ENCODE data around the gene ZNF470.

DNA sequence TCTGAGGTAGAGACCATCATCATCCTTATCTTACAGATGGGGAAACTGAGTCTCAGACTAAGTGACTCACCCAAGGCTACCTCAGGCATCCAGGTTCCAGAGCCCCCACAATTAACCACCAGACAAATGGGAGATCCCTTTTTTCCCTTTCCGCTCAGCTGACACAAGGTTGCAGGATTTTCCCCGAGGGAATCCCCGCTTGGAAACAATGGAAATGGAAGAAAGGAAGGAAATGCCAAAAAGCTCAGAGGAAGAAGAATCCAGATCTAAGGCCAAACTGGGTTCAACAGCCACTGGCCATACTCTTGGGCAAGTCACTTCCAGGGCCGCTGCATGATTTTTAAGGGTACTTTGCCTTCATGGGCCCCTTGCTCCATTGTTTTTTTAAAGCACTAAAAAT, 29.4 kb downstream of the ZNF470 start:
- TF ChIP-seq POLR2A (IDR thresholded peaks at IDR 0.05) = no peak
- TF ChIP-seq, protein P1, sequence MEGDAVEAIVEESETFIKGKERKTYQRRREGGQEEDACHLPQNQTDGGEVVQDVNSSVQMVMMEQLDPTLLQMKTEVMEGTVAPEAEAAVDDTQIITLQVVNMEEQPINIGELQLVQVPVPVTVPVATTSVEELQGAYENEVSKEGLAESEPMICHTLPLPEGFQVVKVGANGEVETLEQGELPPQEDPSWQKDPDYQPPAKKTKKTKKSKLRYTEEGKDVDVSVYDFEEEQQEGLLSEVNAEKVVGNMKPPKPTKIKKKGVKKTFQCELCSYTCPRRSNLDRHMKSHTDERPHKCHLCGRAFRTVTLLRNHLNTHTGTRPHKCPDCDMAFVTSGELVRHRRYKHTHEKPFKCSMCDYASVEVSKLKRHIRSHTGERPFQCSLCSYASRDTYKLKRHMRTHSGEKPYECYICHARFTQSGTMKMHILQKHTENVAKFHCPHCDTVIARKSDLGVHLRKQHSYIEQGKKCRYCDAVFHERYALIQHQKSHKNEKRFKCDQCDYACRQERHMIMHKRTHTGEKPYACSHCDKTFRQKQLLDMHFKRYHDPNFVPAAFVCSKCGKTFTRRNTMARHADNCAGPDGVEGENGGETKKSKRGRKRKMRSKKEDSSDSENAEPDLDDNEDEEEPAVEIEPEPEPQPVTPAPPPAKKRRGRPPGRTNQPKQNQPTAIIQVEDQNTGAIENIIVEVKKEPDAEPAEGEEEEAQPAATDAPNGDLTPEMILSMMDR (IDR thresholded peaks at IDR 0.05) = no peak

Measured in lower leg skin (tissue), 3 donors.